GM08714 (cell line): ENCODE measurements around the gene TRAK1.

Source experiments
- H3K4me3 ChIP-seq: fragments of 200-500 bp; sonication (Bioruptor generic); 2 replicates; pipeline ENCODE4 v1.5.1; 2014; ENCODE audit warnings: mild to moderate bottlenecking, low read length, inconsistent platforms
- ZNF274 ChIP-seq: IDR thresholded peaks from 2 replicates; pipeline ENCODE4 v1.6.1; 2012; ENCODE audit warnings: mild to moderate bottlenecking, low read depth, low read length

TRAK1 gene

GRCh38 chr3:42161050-42161935 lies 70.1 kb downstream of the TRAK1 start:
- H3K4me3 ChIP-seq = no peak overlapping the region
- no peak for TF ChIP-seq ZNF274

- H3K4me3 ChIP-seq = no peak overlapping the region
These were observed 71.3 kb downstream of the TRAK1 start for GRCh38 chr3:42162462-42162861.

GRCh38 chr3:42163622-42164244 lies 72.6 kb downstream of the TRAK1 start:
- TF ChIP-seq ZNF274 = no peak
- no peak overlapping the region for H3K4me3 ChIP-seq

More at GRCh38 chr3:42162462-42162861, 71.3 kb downstream of the TRAK1 start:
- TF ChIP-seq ZNF274 = no peak

- H3K4me3 ChIP-seq = no peak overlapping the region
- TF ChIP-seq ZNF274 = no peak
These were observed 73.5 kb downstream of the TRAK1 start for GRCh38 chr3:42164656-42165055.

- no peak overlapping the region for H3K4me3 ChIP-seq
- no peak for TF ChIP-seq ZNF274
These were observed 74.1 kb downstream of the TRAK1 start for GRCh38 chr3:42165211-42165610.

GRCh38 chr3:42166214-42166613 lies 75.1 kb downstream of the TRAK1 start:
- no peak overlapping the region for H3K4me3 ChIP-seq
- no peak for TF ChIP-seq ZNF274

- no peak for TF ChIP-seq ZNF274
- H3K4me3 ChIP-seq = no peak overlapping the region
These were observed 75.6 kb downstream of the TRAK1 start for GRCh38 chr3:42166662-42167300.

GRCh38 chr3:42169579-42170120 lies 78.5 kb downstream of the TRAK1 start:
- no peak for TF ChIP-seq ZNF274
- no peak overlapping the region for H3K4me3 ChIP-seq

- H3K4me3 ChIP-seq = no peak overlapping the region
These were observed 81.0 kb downstream of the TRAK1 start for GRCh38 chr3:42172047-42172654.

GRCh38 chr3:42173307-42173706 lies 82.2 kb downstream of the TRAK1 start:
- H3K4me3 ChIP-seq = no peak overlapping the region; the same call in 1 of the 2 replicates

More at GRCh38 chr3:42172047-42172654, 81.0 kb downstream of the TRAK1 start:
- no peak for TF ChIP-seq ZNF274

GRCh38 chr3:42174679-42175385 lies 83.7 kb downstream of the TRAK1 start:
- no peak overlapping the region for H3K4me3 ChIP-seq
- TF ChIP-seq ZNF274 = no peak

More at GRCh38 chr3:42173307-42173706, 82.2 kb downstream of the TRAK1 start:
- TF ChIP-seq ZNF274 = no peak

GRCh38 chr3:42175386-42176240 lies 84.5 kb downstream of the TRAK1 start:
- no peak for TF ChIP-seq ZNF274
- no peak overlapping the region for H3K4me3 ChIP-seq
